Measurements from ENCODE around the gene MAPK8IP1. TPM values are rescaled to one million over a fixed set of nuclear protein-coding genes. Genes with fewer than 3 reads are reported as not detected.

MAPK8IP1 gene
- total and polyA plus RNA-seq, 2 donors (not counting 3 experiments of a cell fraction or from before 2014, with no cell fraction given) = 4.1 to 4.8 TPM

- no peak overlapping the region for H3K4me2 ChIP-seq (ENCODE audit: insufficient read depth, low read length)
- POLR2A ChIA-PET = no interaction called here
- no TSS peak for BruUV-seq (replicated peaks)
- FAIRE-seq (no peak), DNase-seq (ENCODE audit: low read depth, low spot score) (no peak)
- CTCF ChIA-PET = interaction anchor here (1.2 to 3.7 kb wide), 2 partner anchors 9 to 22 kb away, joined by 4 to 14 read pairs; no protein-coding TSS in a partner anchor
- H3K4me1 ChIP-seq (ENCODE audit: control insufficient read depth, extremely low read depth, insufficient read depth, low read length) = no peaks in the 10 kb centered on the region
- intact Hi-C loops (cut with micrococcal nuclease) = no loop called here
- no peak overlapping the region for H3K27ac ChIP-seq (ENCODE audit: insufficient read depth, low read depth, low read length)
- TF ChIP-seq POLR2A (IDR thresholded peaks at IDR 0.05; ENCODE audit: low read depth, low read length) (no peak), MYC (IDR thresholded peaks at IDR 0.05; ENCODE audit: low read depth, low read length) (no peak), EZH2 (IDR thresholded peaks at IDR 0.05; ENCODE audit: borderline replicate concordance, low read depth, low read length, severe bottlenecking) (no peak), CTCF (IDR thresholded peaks at IDR 0.05; ENCODE audit: extremely low read depth in 1 of 2, insufficient read depth in 1 of 2, low read depth in 1 of 2, low read length in 2 of 2) (no peak), MAX (IDR thresholded peaks at IDR 0.05; ENCODE audit: insufficient read depth, insufficient read length) (no peak), JUN (IDR thresholded peaks at IDR 0.05; ENCODE audit: borderline replicate concordance, insufficient read depth, insufficient read length, low read depth) (no peak), POLR2AphosphoS5 (IDR thresholded peaks at IDR 0.05; ENCODE audit: insufficient read depth, low read depth, low read length) (no peak), GATA2 (IDR thresholded peaks at IDR 0.05; ENCODE audit: insufficient read depth, insufficient read length, low read depth, low read length) (no peak), FOS (IDR thresholded peaks at IDR 0.05; ENCODE audit: borderline replicate concordance, insufficient read depth, low read length) (no peak)
- no peaks in the 10 kb centered on the region for H3K9me3 ChIP-seq (replicated peaks; ENCODE audit: control insufficient read depth, insufficient read depth, low read length)
- H3K9me1 ChIP-seq (replicated peaks; ENCODE audit: control insufficient read depth, extremely low read depth, insufficient read depth, low read length) = no peaks in the 10 kb centered on the region
- dilution Hi-C loops (cut with MboI; ENCODE audit: extremely low pct_ligation_motif_present, low sequenced_read_pairs) = no loop called here
- H3K27me3 ChIP-seq (ENCODE audit: control insufficient read depth in 2 of 2, insufficient read depth in 2 of 2, low read length in 2 of 2) = no peaks in the 10 kb centered on the region
- no peaks in the 10 kb centered on the region for H4K20me1 ChIP-seq (replicated peaks; ENCODE audit: control insufficient read depth, extremely low read depth, insufficient read depth, low read length)
- H3K9ac ChIP-seq (replicated peaks; ENCODE audit: extremely low read depth, insufficient read depth, low read length) = no peak overlapping the region
- no peak overlapping the region for H2AFZ ChIP-seq (ENCODE audit: low read depth, low read length)
- peaks cover 0 to 16% of the 10 kb centered on the region in 2 experiments for H3K36me3 ChIP-seq (ENCODE audit: control insufficient read depth in 2 of 2, extremely low read depth in 1 of 2, insufficient read depth in 2 of 2, low read length in 2 of 2)
- no peak overlapping the region for H3K4me3 ChIP-seq (replicated peaks in 1 of 3; ENCODE audit: insufficient read depth in 1 of 3, low read depth in 1 of 3, low read length in 3 of 3)
- no peaks in the 10 kb centered on the region for H3K79me2 ChIP-seq (ENCODE audit: control insufficient read depth, insufficient read depth, low read length)
These were observed 56.9 kb downstream of the MAPK8IP1 start for GRCh38 chr11:45942381-45942780.
